ENCODE measurements around the gene CDH4.

- TF ChIP-seq CTCF (IDR thresholded peaks at IDR 0.05; ENCODE audit: insufficient read depth, low read length) (no peak), REST (IDR thresholded peaks at IDR 0.05; ENCODE audit: insufficient replicate concordance, low read depth) (no peak)
Measured at GRCh38 chr20:61798632-61799031, 546.6 kb downstream of the CDH4 start.
